Astrocyte (in vitro differentiated cells and primary cell): ENCODE data around the gene HOXC9. TPM values are rescaled to one million over a fixed set of nuclear protein-coding genes. Genes with fewer than 3 reads are reported as not detected.

Source experiments
- DNase-seq: peaks from one replicate; pipeline ENCODE4 v3.0.0-alpha.2; 2010; ENCODE audit warnings: low read depth
- FAIRE-seq: peaks from 2 replicates; lab custom pipeline; 2011; peaks lifted over from hg19 to GRCh38; lab: Jason Lieb, UNC
- H2AFZ ChIP-seq: 2 replicates; pipeline ENCODE4 v1.6.0; 2012; ENCODE audit warnings: low read depth, low read length, inconsistent platforms
- H3K27ac ChIP-seq: 2 replicates; pipeline ENCODE4 v1.5.1; 2011; ENCODE audit warnings: low read depth, low read length, inconsistent platforms
- H3K27me3 ChIP-seq: 2 replicates; pipeline ENCODE4 v1.6.0; 2011; ENCODE audit warnings: low read length, inconsistent platforms; ENCODE audit not compliant: insufficient read depth
- H3K36me3 ChIP-seq: 2 replicates; pipeline ENCODE4 v1.5.1; 2011; ENCODE audit warnings: low read length, inconsistent platforms; ENCODE audit not compliant: insufficient read depth
- H3K4me1 ChIP-seq: 2 replicates; pipeline ENCODE4 v1.5.1; 2011; ENCODE audit warnings: low read length, inconsistent platforms; ENCODE audit not compliant: insufficient read depth
- H3K4me2 ChIP-seq: 2 replicates; pipeline ENCODE4 v1.6.0; 2012; ENCODE audit warnings: low read length, inconsistent platforms
- H3K4me3 ChIP-seq: 2 replicates; pipeline ENCODE4 v1.5.1; 2011; ENCODE audit warnings: low read depth, mild to moderate bottlenecking, low read length, inconsistent platforms; ENCODE audit not compliant: insufficient read depth
- H3K79me2 ChIP-seq: 2 replicates; pipeline ENCODE4 v1.6.0; 2012; ENCODE audit warnings: mild to moderate bottlenecking, low read length, inconsistent platforms; ENCODE audit not compliant: insufficient read depth
- H3K9ac ChIP-seq: 2 replicates; pipeline ENCODE4 v1.6.0; 2012; ENCODE audit warnings: mild to moderate bottlenecking, low read length, inconsistent platforms
- H3K9me3 ChIP-seq: 2 replicates; pipeline ENCODE4 v1.5.1; 2012; ENCODE audit warnings: low read depth, mild to moderate bottlenecking, low read length, inconsistent platforms; ENCODE audit not compliant: insufficient read depth
- H4K20me1 ChIP-seq: 2 replicates; pipeline ENCODE4 v1.6.0; 2012; ENCODE audit warnings: low read length, inconsistent platforms; ENCODE audit not compliant: insufficient read depth
- H3K27ac Mint-ChIP-seq: one replicate; pipeline ENCODE4 v1.8.0; 2021; ENCODE audit warnings: mild to moderate bottlenecking, mixed read lengths; ENCODE audit not compliant: unreplicated experiment
- H3K27me3 Mint-ChIP-seq: one replicate; pipeline ENCODE4 v1.8.0; 2021; ENCODE audit warnings: low read depth, mixed read lengths; ENCODE audit not compliant: unreplicated experiment
- H3K36me3 Mint-ChIP-seq: one replicate; pipeline ENCODE4 v1.8.0; 2021; ENCODE audit warnings: low read depth, mixed read lengths; ENCODE audit not compliant: unreplicated experiment
- H3K4me1 Mint-ChIP-seq: one replicate; pipeline ENCODE4 v1.8.0; 2021; ENCODE audit warnings: low read depth, mixed read lengths; ENCODE audit not compliant: unreplicated experiment
- H3K4me3 Mint-ChIP-seq: one replicate; pipeline ENCODE4 v1.8.0; 2021; ENCODE audit warnings: mild to moderate bottlenecking, moderate library complexity, mixed read lengths; ENCODE audit not compliant: unreplicated experiment
- H3K9me3 Mint-ChIP-seq: one replicate; pipeline ENCODE4 v1.8.0; 2021; ENCODE audit warnings: mild to moderate bottlenecking, mixed read lengths; ENCODE audit not compliant: unreplicated experiment
- CTCF ChIP-seq: IDR thresholded peaks from 2 replicates; pipeline ENCODE4 v1.5.1; 2011; ENCODE audit warnings: low read depth, mild to moderate bottlenecking, inconsistent platforms, low read length, moderate library complexity; ENCODE audit not compliant: insufficient read depth
- EZH2 ChIP-seq: IDR thresholded peaks from 2 replicates; pipeline ENCODE4 v1.6.1; 2012; ENCODE audit warnings: mild to moderate bottlenecking, low read length, inconsistent platforms; ENCODE audit not compliant: insufficient read depth
- total RNA-seq: library from RNA; stranded (reverse); gene quantifications from 2 replicates; pipeline ENCODE4 v1.2.1, GENCODE V29; 2021

Gene HOXC9
- total RNA-seq, 1 donor from 2014 or later, result not detected

- Mint-ChIP-seq H3K36me3 (peaks cover 4% of the 10 kb centered on the region), H3K27me3 (peaks cover 89% of the 10 kb centered on the region), H3K4me1 (no peaks in the 10 kb centered on the region), H3K9me3 (peaks cover 29% of the 10 kb centered on the region), H3K4me3 (no peak overlapping the region), H3K27ac (no peak overlapping the region)
- no peaks in the 10 kb centered on the region for H3K36me3 ChIP-seq
- no peaks in the 10 kb centered on the region for H3K79me2 ChIP-seq
- DNase-seq (no peak), FAIRE-seq (no peak)
- H3K27me3 ChIP-seq, result peaks cover 94% of the 10 kb centered on the region
- no peak overlapping the region for H2AFZ ChIP-seq
- H3K4me3 ChIP-seq, result no peak overlapping the region
- H3K4me2 ChIP-seq, result no peak overlapping the region
- TF ChIP-seq EZH2 (peak; percentile 90), CTCF (no peak)
- H3K9ac ChIP-seq, result no peak overlapping the region
- no peak overlapping the region for H3K27ac ChIP-seq
- no peaks in the 10 kb centered on the region for H3K4me1 ChIP-seq
- H4K20me1 ChIP-seq, result peaks cover 4% of the 10 kb centered on the region
- H3K9me3 ChIP-seq, result peaks cover 7% of the 10 kb centered on the region
Observed at GRCh38 chr12:53955036-53955775, 44.8 kb upstream of the HOXC9 start.

GRCh38 chr12:53955776-53956250 is 44.1 kb upstream of the HOXC9 start:
- Histone ChIP-seq H3K36me3 (no peaks in the 10 kb centered on the region), H2AFZ (no peak overlapping the region), H3K79me2 (no peaks in the 10 kb centered on the region), H3K4me2 (no peak overlapping the region), H3K9me3 (peaks cover 7% of the 10 kb centered on the region), H3K27ac (no peak overlapping the region), H3K4me3 (no peak overlapping the region), H3K27me3 (peaks cover 93% of the 10 kb centered on the region), H4K20me1 (peaks cover 4% of the 10 kb centered on the region), H3K4me1 (no peaks in the 10 kb centered on the region), H3K9ac (no peak overlapping the region)
- TF ChIP-seq EZH2, result peak; percentile 22
- TF ChIP-seq CTCF, result no peak
- peaks cover 4% of the 10 kb centered on the region for H3K36me3 Mint-ChIP-seq
- peaks cover 88% of the 10 kb centered on the region for H3K27me3 Mint-ChIP-seq
- no peak overlapping the region for H3K4me3 Mint-ChIP-seq
- no peak for FAIRE-seq
- peaks cover 31% of the 10 kb centered on the region for H3K9me3 Mint-ChIP-seq
- H3K27ac Mint-ChIP-seq, result peak overlapping the region; percentile 69
- no peak for DNase-seq
- H3K4me1 Mint-ChIP-seq, result no peaks in the 10 kb centered on the region
